ENCODE results near the gene GGTLC1. TPM values are rescaled to one million over a fixed set of nuclear protein-coding genes. Genes with fewer than 3 reads are reported as not detected.
"Not testable (repeated sequence)": the region's sequence is repeated elsewhere in the genome, so short reads cannot be mapped to it uniquely, and the experiment has no call there.

Gene GGTLC1
- total RNA-seq, 1 experiment from 2014 or later, result not detected

DNA sequence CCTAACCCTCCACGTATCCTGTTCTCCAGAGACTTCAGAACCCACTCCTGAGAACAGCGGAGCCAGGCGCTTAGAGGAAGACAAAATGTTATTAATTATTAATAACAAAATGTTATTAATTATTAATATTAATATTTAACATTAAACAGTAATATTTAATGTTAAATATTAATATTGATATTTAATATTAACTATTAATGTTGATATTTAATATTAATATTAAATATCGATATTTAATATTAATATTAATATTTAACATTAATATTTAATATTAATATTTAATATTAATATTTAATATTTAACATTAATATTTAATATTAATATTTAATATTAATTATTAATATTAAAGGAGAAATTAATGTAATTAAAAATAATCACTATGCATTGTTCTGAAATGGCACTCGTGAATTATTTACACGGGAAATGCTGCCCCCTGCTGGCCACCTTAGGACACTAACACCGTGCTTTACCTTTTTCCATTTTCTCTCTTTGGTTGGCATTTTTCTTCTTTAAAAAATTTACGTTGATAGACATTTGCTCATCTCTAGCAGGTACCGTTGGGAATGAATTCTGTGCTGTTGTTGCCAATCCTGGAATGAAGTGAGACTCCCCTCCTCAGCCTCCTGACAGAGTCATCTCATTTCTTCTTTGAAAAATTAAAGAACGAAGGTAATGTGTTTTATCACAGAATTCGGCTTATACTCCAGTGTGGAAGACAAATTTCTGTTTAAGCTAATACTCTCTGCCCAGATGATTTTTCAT, 7.5 kb upstream of the GGTLC1 start:
- Histone ChIP-seq H3K4me2 (ENCODE audit: insufficient read depth, insufficient read length, low read length) (no peak overlapping the region), H2BK120ac (ENCODE audit: low read depth, low read length, poor library complexity, severe bottlenecking) (no peak overlapping the region), H2AK5ac (ENCODE audit: insufficient read length, low read length) (no peak overlapping the region), H3K4ac (ENCODE audit: low read depth, low read length) (no peak overlapping the region), H4K20me1 (ENCODE audit: control insufficient read depth, insufficient read depth, insufficient read length) (no peaks in the 10 kb centered on the region), H2BK12ac (ENCODE audit: insufficient read length, low read depth, low read length) (no peak overlapping the region), H3K9me3 (ENCODE audit: control insufficient read depth, low read depth, low read length) (no peaks in the 10 kb centered on the region), H3K9ac (ENCODE audit: extremely low read depth, insufficient read length, low read length) (no peak overlapping the region), H3T11ph (ENCODE audit: low read length) (no peak overlapping the region), H3K14ac (ENCODE audit: insufficient read depth, low read length) (no peak overlapping the region), H2BK20ac (ENCODE audit: low read depth, low read length, poor library complexity, severe bottlenecking) (no peak overlapping the region), H3K23me2 (ENCODE audit: insufficient read length, low read depth, low read length, poor library complexity, severe bottlenecking) (no peaks in the 10 kb centered on the region), H2BK5ac (ENCODE audit: insufficient read length, low read length) (no peak overlapping the region), H3K27ac (ENCODE audit: insufficient read length, low read depth, low read length) (no peak overlapping the region), H2BK15ac (ENCODE audit: low read depth, low read length) (no peak overlapping the region), H2AFZ (ENCODE audit: low read length) (no peak overlapping the region), H4K5ac (ENCODE audit: insufficient read length, low read depth, low read length) (no peak overlapping the region), H3K23ac (ENCODE audit: insufficient read length, low read depth, low read length) (no peak overlapping the region), H4K8ac (replicated peaks; ENCODE audit: insufficient read length, low read depth, low read length) (no peak overlapping the region), H3K4me1 (ENCODE audit: insufficient read depth, low read length) (no peaks in the 10 kb centered on the region), H3K56ac (ENCODE audit: insufficient read length, low read depth, low read length) (no peak overlapping the region), H3K79me1 (ENCODE audit: insufficient read depth, low read depth, low read length, poor library complexity, severe bottlenecking) (no peaks in the 10 kb centered on the region), H3K18ac (ENCODE audit: insufficient read length, low read depth, low read length) (no peak overlapping the region), H3K27me3 (ENCODE audit: insufficient read depth, low read length) (no peaks in the 10 kb centered on the region), H4K91ac (ENCODE audit: insufficient read length, low read depth, low read length) (no peak overlapping the region), H3K79me2 (ENCODE audit: insufficient read depth, low read length) (no peaks in the 10 kb centered on the region)
- DNase-seq, result no peak
- Mint-ChIP-seq H3K4me3 (no peak overlapping the region), H3K27me3 (ENCODE audit: low read depth) (no peaks in the 10 kb centered on the region; the same call in 1 of the 2 replicates), H3K4me1 (no peaks in the 10 kb centered on the region), H3K27ac (no peak overlapping the region; a peak in 1 of 7 replicates), H3K36me3 (ENCODE audit: insufficient read depth in 1 of 3, low read depth in 3 of 3) (no peaks in the 10 kb centered on the region), H3K9me3 (no peaks in the 10 kb centered on the region; a peak in 2 of 5 replicates)
- no CpG with 5 or more reads among the region's 11 CpGs for WGBS (ENCODE audit: extremely low coverage, insufficient read length, low lambda C conversion rate)
- TF ChIP-seq, protein P1, sequence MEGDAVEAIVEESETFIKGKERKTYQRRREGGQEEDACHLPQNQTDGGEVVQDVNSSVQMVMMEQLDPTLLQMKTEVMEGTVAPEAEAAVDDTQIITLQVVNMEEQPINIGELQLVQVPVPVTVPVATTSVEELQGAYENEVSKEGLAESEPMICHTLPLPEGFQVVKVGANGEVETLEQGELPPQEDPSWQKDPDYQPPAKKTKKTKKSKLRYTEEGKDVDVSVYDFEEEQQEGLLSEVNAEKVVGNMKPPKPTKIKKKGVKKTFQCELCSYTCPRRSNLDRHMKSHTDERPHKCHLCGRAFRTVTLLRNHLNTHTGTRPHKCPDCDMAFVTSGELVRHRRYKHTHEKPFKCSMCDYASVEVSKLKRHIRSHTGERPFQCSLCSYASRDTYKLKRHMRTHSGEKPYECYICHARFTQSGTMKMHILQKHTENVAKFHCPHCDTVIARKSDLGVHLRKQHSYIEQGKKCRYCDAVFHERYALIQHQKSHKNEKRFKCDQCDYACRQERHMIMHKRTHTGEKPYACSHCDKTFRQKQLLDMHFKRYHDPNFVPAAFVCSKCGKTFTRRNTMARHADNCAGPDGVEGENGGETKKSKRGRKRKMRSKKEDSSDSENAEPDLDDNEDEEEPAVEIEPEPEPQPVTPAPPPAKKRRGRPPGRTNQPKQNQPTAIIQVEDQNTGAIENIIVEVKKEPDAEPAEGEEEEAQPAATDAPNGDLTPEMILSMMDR (conservative IDR thresholded peaks at IDR 0.05), result peak; percentile 78

DNA sequence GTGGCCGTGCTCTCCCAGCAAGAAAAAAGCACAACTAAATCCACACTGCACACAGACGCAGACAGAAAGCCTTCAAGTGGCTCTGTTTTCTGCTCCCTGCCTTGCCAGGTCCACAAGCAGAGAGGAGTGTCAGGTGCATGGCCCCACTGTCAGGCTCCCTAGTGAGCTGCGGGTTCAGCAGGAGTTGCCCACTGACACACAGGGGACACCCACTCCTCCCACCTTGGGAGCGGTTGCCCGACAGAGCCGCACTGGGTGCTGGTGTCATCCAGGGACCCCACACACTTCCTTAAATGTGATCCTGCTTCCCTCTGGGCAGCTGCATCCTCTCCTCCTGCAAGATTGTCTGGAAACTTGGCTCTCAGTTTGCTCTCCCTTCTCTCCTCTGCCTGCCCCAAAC, 6.7 kb upstream of the GGTLC1 start:
- no CpG with 5 or more reads among the region's 6 CpGs for WGBS (ENCODE audit: extremely low coverage, insufficient read length, low lambda C conversion rate)
- not testable (repeated sequence) for H3K4me3 Mint-ChIP-seq; H3K27me3 Mint-ChIP-seq (ENCODE audit: low read depth); H3K23me2 ChIP-seq (ENCODE audit: insufficient read length, low read depth, low read length, poor library complexity, severe bottlenecking); H3K4me2 ChIP-seq (ENCODE audit: insufficient read depth, insufficient read length, low read length); H2BK5ac ChIP-seq (ENCODE audit: insufficient read length, low read length); H3K14ac ChIP-seq (ENCODE audit: insufficient read depth, low read length); H3K56ac ChIP-seq (ENCODE audit: insufficient read length, low read depth, low read length); H3K18ac ChIP-seq (ENCODE audit: insufficient read length, low read depth, low read length); H2BK12ac ChIP-seq (ENCODE audit: insufficient read length, low read depth, low read length); H3T11ph ChIP-seq (ENCODE audit: low read length); H3K79me2 ChIP-seq (ENCODE audit: insufficient read depth, low read length); H2AFZ ChIP-seq (ENCODE audit: low read length); H3K9ac ChIP-seq (ENCODE audit: extremely low read depth, insufficient read length, low read length); H3K27ac ChIP-seq (ENCODE audit: insufficient read length, low read depth, low read length); H2BK20ac ChIP-seq (ENCODE audit: low read depth, low read length, poor library complexity, severe bottlenecking); H2BK120ac ChIP-seq (ENCODE audit: low read depth, low read length, poor library complexity, severe bottlenecking); H4K8ac ChIP-seq (replicated peaks; ENCODE audit: insufficient read length, low read depth, low read length); H3K9me3 Mint-ChIP-seq; H4K5ac ChIP-seq (ENCODE audit: insufficient read length, low read depth, low read length); H3K36me3 Mint-ChIP-seq (ENCODE audit: insufficient read depth in 1 of 3, low read depth in 3 of 3); H3K4ac ChIP-seq (ENCODE audit: low read depth, low read length); H3K23ac ChIP-seq (ENCODE audit: insufficient read length, low read depth, low read length); H3K27me3 ChIP-seq (ENCODE audit: insufficient read depth, low read length); H4K20me1 ChIP-seq (ENCODE audit: control insufficient read depth, insufficient read depth, insufficient read length); H3K9me3 ChIP-seq (ENCODE audit: control insufficient read depth, low read depth, low read length); H3K4me1 ChIP-seq (ENCODE audit: insufficient read depth, low read length); H2BK15ac ChIP-seq (ENCODE audit: low read depth, low read length); H3K79me1 ChIP-seq (ENCODE audit: insufficient read depth, low read depth, low read length, poor library complexity, severe bottlenecking); H4K91ac ChIP-seq (ENCODE audit: insufficient read length, low read depth, low read length); H2AK5ac ChIP-seq (ENCODE audit: insufficient read length, low read length); DNase-seq; H3K4me1 Mint-ChIP-seq
- 0 out of 7 replicates have a peak overlapping the region, but pooled peaks of 1 of the 3 experiments have one; percentile 13 for H3K27ac Mint-ChIP-seq
